ENCODE data around the gene SPEG. TPM values are rescaled to one million over a fixed set of nuclear protein-coding genes. Genes with fewer than 3 reads are reported as not detected.

SPEG gene
- total and polyA plus RNA-seq, 4 donors: 3.7 to 15.6 (median 9.6) TPM

DNA sequence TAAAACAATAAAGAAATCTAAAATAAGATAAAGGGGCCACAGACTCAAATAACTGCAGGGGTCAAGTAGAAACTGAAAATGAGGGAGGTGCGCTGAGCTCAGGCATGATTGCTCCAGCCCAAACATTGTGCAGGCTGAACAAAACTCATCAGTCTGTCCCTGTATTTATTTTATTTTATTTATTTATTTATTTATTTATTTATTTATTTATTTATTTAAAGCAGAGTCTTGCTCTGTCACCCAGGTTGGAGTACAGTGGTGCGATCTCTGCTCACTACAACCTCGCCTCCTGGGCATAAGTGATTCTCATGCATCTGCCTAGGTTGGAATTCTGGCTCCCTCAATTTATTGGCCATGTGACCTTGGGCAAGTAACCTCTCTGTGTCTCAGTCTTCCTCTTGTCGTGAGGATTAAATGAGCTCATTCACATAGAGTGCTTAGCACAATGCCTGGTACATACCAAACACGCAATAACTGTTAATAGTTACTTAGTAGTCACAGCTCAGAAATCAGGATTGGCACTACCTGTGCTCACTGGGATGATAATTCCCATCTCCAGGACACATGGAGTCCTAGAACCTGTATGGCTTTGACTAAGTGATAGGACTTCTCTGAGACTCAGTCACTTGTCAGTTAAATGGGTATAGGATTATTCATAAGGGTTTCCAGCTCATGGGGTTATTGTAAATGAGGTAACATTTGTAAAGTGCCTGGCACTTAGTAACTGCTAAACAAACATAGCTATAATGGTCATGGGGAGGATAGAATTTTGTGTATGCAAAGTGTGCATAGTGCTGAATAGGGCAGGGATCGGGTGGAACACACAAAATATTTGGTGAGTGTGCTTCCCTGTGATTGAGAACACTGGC is 6.0 kb downstream of the SPEG start:
- ATAC-seq (ENCODE audit: insufficient read depth, low FRiP score): no peak
- H3K27me3 ChIP-seq (ENCODE audit: control insufficient read depth in 3 of 3, insufficient read depth in 3 of 3, low read length in 2 of 3): peaks cover 5 to 14% (median 11%) of the 10 kb centered on the region in 3 donors
- DNase-seq: peak in 1 of 3 donors; percentile 54
- H3K9ac ChIP-seq (ENCODE audit: insufficient read depth in 1 of 2, low read length in 2 of 2): no peak overlapping the region
- TF ChIP-seq, protein P1, sequence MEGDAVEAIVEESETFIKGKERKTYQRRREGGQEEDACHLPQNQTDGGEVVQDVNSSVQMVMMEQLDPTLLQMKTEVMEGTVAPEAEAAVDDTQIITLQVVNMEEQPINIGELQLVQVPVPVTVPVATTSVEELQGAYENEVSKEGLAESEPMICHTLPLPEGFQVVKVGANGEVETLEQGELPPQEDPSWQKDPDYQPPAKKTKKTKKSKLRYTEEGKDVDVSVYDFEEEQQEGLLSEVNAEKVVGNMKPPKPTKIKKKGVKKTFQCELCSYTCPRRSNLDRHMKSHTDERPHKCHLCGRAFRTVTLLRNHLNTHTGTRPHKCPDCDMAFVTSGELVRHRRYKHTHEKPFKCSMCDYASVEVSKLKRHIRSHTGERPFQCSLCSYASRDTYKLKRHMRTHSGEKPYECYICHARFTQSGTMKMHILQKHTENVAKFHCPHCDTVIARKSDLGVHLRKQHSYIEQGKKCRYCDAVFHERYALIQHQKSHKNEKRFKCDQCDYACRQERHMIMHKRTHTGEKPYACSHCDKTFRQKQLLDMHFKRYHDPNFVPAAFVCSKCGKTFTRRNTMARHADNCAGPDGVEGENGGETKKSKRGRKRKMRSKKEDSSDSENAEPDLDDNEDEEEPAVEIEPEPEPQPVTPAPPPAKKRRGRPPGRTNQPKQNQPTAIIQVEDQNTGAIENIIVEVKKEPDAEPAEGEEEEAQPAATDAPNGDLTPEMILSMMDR (IDR thresholded peaks at IDR 0.05; ENCODE audit: control extremely low read depth, extremely low read depth): no peak
- 79 to 82% methylated on average over 6 of the region's 6 CpGs for WGBS, 2 donors
- peak overlapping the region in 1 of 2 donors; percentile 94 for H3K27ac ChIP-seq (ENCODE audit: low read depth in 1 of 2, low read length in 1 of 2)
- H3K4me3 ChIP-seq: no peak overlapping the region
- peaks cover 0 to 41% (median 5%) of the 10 kb centered on the region in 5 donors for H3K4me1 ChIP-seq (ENCODE audit: control insufficient read depth in 5 of 5, insufficient read depth in 5 of 5, low read length in 5 of 5)
- H3K9me3 ChIP-seq (ENCODE audit: control insufficient read depth in 4 of 4, insufficient read depth in 3 of 4, low read length in 3 of 4): no peaks in the 10 kb centered on the region
- H3K36me3 ChIP-seq (ENCODE audit: control insufficient read depth in 4 of 4, insufficient read depth in 4 of 4, low read length in 4 of 4): peaks cover 0 to 4% (median 0%) of the 10 kb centered on the region in 4 donors

DNA sequence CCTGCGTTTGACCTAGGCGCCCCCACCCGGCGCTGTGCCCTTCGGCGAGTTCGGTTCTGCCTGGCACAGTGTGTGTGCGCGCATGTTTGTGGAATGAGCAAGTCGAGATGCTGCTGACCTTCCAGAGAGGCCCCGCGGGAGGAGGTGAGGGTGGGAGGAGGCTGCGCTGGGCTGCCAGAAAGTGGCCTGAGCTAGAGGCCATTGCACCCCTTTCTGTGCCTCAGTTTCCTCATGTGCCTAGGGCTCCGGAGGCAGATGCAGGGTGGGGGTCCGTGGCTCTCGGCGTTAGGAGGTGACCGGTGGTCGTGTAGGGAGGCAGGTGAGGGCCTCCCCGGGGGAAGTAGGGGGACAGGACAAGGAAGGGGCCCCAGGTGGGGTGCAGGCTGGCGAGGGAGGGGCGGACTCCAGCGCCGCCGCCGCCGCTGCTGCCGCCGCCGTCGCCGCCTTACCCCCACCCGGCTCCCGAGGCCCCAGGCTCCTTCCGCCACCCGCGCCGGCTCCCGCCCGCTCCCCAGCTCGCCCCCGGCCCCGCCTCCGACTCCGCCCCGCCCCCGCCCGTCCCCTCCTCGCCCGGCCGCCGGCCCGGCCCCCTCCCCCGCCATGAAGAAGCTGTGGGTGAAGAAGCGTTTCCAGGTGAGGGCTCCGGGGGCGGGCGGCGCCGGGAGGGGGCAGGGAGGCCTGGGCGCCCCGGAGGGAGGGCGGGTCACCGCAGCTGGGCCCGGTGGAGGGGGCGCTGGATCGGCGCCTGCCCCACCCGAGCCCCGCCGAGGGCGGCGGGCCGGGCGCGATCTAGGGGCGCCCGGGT is 7.0 kb downstream of the SPEG start:
- DNase-seq: peak; percentile 56 to 73 (median 71)
- Histone ChIP-seq H3K9ac (ENCODE audit: insufficient read depth in 1 of 2, low read length in 2 of 2) (no peak overlapping the region), H3K27ac (ENCODE audit: low read depth in 1 of 2, low read length in 1 of 2) (peak overlapping the region in 1 of 2 donors; percentile 94), H3K4me3 (no peak overlapping the region), H3K4me1 (ENCODE audit: control insufficient read depth in 5 of 5, insufficient read depth in 5 of 5, low read length in 5 of 5) (peaks cover 0 to 41% (median 5%) of the 10 kb centered on the region in 5 donors), H3K27me3 (ENCODE audit: control insufficient read depth in 3 of 3, insufficient read depth in 3 of 3, low read length in 2 of 3) (peaks cover 0 to 11% (median under 1%) of the 10 kb centered on the region in 3 donors), H3K36me3 (ENCODE audit: control insufficient read depth in 4 of 4, insufficient read depth in 4 of 4, low read length in 4 of 4) (peaks cover 0 to 4% (median 0%) of the 10 kb centered on the region in 4 donors), H3K9me3 (ENCODE audit: control insufficient read depth in 4 of 4, insufficient read depth in 3 of 4, low read length in 3 of 4) (no peaks in the 10 kb centered on the region)
- ATAC-seq (ENCODE audit: insufficient read depth, low FRiP score): peak; percentile 13
- TF ChIP-seq, protein P1 (IDR thresholded peaks at IDR 0.05; ENCODE audit: control extremely low read depth, extremely low read depth): no peak
- WGBS, 2 donors: 2 to 3% methylated on average over 20 to 78 of the region's 78 CpGs

DNA sequence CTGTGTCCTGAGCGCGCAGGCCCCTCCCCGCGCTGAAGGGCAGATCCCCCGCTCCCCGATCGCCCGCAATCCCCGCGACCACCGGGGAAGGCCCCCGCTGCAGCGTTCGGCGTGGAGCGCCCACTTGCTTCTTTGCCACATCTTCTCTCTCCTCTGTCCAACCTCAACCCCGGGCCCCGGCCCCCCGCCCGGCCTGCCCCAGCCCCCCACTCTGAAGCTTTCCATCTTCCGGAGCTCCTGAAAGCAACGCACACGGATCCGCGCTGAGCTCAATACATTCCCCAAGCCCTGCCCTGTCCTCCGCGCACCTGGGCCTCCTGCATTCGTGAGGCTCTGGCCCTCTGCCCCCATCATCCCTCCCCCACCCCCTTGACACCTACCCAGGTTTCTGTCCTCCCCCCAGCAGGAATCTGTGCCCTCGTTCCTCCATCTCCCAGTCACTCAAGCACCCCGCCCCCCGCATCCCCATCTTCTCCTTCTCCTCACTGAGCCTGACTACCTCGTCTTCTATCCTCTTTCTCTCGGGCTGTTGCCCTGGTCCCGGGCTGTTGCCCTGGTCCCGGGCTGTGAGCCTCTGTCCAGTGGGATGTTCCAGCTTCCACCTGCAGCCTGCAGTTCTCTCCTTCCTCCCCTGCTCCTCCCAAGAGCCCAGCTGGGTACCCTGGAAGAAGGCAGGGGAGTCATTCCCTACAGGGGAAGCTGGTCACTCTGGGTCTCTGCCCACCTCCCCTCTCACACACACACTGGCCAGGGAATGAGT is 7.8 kb downstream of the SPEG start:
- 7 to 8% methylated on average over 31 to 35 of the region's 35 CpGs for WGBS, 2 donors
- DNase-seq (no peak), ATAC-seq (ENCODE audit: insufficient read depth, low FRiP score) (no peak)
- Histone ChIP-seq H3K9ac (ENCODE audit: insufficient read depth in 1 of 2, low read length in 2 of 2) (no peak overlapping the region), H3K27me3 (ENCODE audit: control insufficient read depth in 3 of 3, insufficient read depth in 3 of 3, low read length in 2 of 3) (peaks cover 0 to 16% (median 0%) of the 10 kb centered on the region in 3 donors), H3K36me3 (ENCODE audit: control insufficient read depth in 4 of 4, insufficient read depth in 4 of 4, low read length in 4 of 4) (peaks cover 0 to 4% (median 0%) of the 10 kb centered on the region in 4 donors), H3K4me1 (ENCODE audit: control insufficient read depth in 5 of 5, insufficient read depth in 5 of 5, low read length in 5 of 5) (peaks cover 0 to 34% (median 5%) of the 10 kb centered on the region in 5 donors), H3K27ac (ENCODE audit: low read depth in 1 of 2, low read length in 1 of 2) (peak overlapping the region in 1 of 2 donors; percentile 69), H3K9me3 (ENCODE audit: control insufficient read depth in 4 of 4, insufficient read depth in 3 of 4, low read length in 3 of 4) (no peaks in the 10 kb centered on the region), H3K4me3 (no peak overlapping the region)
- TF ChIP-seq, protein P1 (IDR thresholded peaks at IDR 0.05; ENCODE audit: control extremely low read depth, extremely low read depth): no peak
